ENCODE results near the gene INF2.

INF2 gene

DNA sequence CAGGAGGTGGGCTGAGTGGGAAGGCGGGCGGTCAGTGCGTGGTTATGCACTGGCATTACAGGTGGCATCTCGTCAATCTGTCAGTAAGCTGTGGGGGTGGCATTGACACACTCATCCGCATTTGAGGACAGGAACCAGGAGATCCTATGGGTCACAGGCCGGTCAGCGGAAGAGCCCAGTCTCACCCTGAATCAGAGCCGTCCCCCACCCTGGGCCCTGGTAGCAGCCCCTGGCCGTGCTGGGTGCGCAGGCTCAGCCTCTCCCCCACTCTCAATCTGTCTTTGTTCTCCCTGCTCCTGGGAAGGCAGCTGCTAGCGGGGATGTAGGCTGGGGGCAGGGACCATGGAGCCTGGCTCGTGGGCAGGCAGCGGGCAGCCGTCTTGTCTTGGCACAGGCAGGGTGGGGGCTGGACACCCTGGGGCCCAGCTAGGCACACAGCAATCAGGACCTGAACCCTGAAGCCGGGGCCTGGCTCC lies 5.1 kb downstream of the INF2 start:
- Histone ChIP-seq H3K27ac (ENCODE audit: low read length) (no peak overlapping the region), H3K4me3 (ENCODE audit: low read length) (no peak overlapping the region)

GRCh38 chr14:104694991-104695659 lies 5.7 kb downstream of the INF2 start:
- no peak overlapping the region for H3K9ac ChIP-seq (ENCODE audit: low read depth, low read length)
- H3K27me3 ChIP-seq (ENCODE audit: insufficient read depth, low read length) = no peaks in the 10 kb centered on the region; the same call in 1 of the 2 replicates
- no peaks in the 10 kb centered on the region for H3K36me3 ChIP-seq (ENCODE audit: insufficient read depth, low read depth, low read length)
- no peaks in the 10 kb centered on the region for H3K9me3 ChIP-seq (ENCODE audit: insufficient read depth, low read depth, low read length)
- no peak overlapping the region for H3K4me3 ChIP-seq (ENCODE audit: low read length)
- no peak overlapping the region for H3K27ac ChIP-seq (ENCODE audit: low read length)
- H3K4me1 ChIP-seq (ENCODE audit: insufficient read depth, low read length) = peaks cover 14% of the 10 kb centered on the region

More for the DNA sequence above, 5.1 kb downstream of the INF2 start:
- Histone ChIP-seq H3K27me3 (ENCODE audit: insufficient read depth, low read length) (no peaks in the 10 kb centered on the region; the same call in 1 of the 2 replicates), H3K9ac (ENCODE audit: low read depth, low read length) (no peak overlapping the region; the same call in 1 of the 2 replicates), H3K4me1 (ENCODE audit: insufficient read depth, low read length) (peaks cover 14% of the 10 kb centered on the region), H3K9me3 (ENCODE audit: insufficient read depth, low read depth, low read length) (no peaks in the 10 kb centered on the region), H3K36me3 (ENCODE audit: insufficient read depth, low read depth, low read length) (no peaks in the 10 kb centered on the region)

- H3K9ac ChIP-seq (ENCODE audit: low read depth, low read length) = no peak overlapping the region
- no peaks in the 10 kb centered on the region for H3K9me3 ChIP-seq (ENCODE audit: insufficient read depth, low read depth, low read length)
- H3K4me3 ChIP-seq (ENCODE audit: low read length) = no peak overlapping the region
- H3K27me3 ChIP-seq (ENCODE audit: insufficient read depth, low read length) = no peaks in the 10 kb centered on the region
- H3K4me1 ChIP-seq (ENCODE audit: insufficient read depth, low read length) = peaks cover 18% of the 10 kb centered on the region
- no peaks in the 10 kb centered on the region for H3K36me3 ChIP-seq (ENCODE audit: insufficient read depth, low read depth, low read length)
- H3K27ac ChIP-seq (ENCODE audit: low read length) = no peak overlapping the region
Measured at GRCh38 chr14:104695660-104696000, 6.2 kb downstream of the INF2 start.

- no peak overlapping the region for H3K9ac ChIP-seq (ENCODE audit: low read depth, low read length)
- peaks cover 5% of the 10 kb centered on the region; the same call in 1 of the 2 replicates for H3K36me3 ChIP-seq (ENCODE audit: insufficient read depth, low read depth, low read length)
- no peak overlapping the region for H3K27ac ChIP-seq (ENCODE audit: low read length)
- H3K4me1 ChIP-seq (ENCODE audit: insufficient read depth, low read length) = peaks cover 18% of the 10 kb centered on the region
- H3K27me3 ChIP-seq (ENCODE audit: insufficient read depth, low read length) = no peaks in the 10 kb centered on the region; the same call in 1 of the 2 replicates
- H3K4me3 ChIP-seq (ENCODE audit: low read length) = no peak overlapping the region
- H3K9me3 ChIP-seq (ENCODE audit: insufficient read depth, low read depth, low read length) = no peaks in the 10 kb centered on the region
Measured at GRCh38 chr14:104696671-104697316, 7.4 kb downstream of the INF2 start.

- H3K9me3 ChIP-seq (ENCODE audit: insufficient read depth, low read depth, low read length) = no peaks in the 10 kb centered on the region
- H3K36me3 ChIP-seq (ENCODE audit: insufficient read depth, low read depth, low read length) = peaks cover 7% of the 10 kb centered on the region; the same call in 1 of the 2 replicates
- no peak overlapping the region for H3K4me3 ChIP-seq (ENCODE audit: low read length)
- H3K4me1 ChIP-seq (ENCODE audit: insufficient read depth, low read length) = peaks cover 18% of the 10 kb centered on the region
- H3K27ac ChIP-seq (ENCODE audit: low read length) = no peak overlapping the region
- no peak overlapping the region for H3K9ac ChIP-seq (ENCODE audit: low read depth, low read length)
- H3K27me3 ChIP-seq (ENCODE audit: insufficient read depth, low read length) = no peaks in the 10 kb centered on the region; the same call in 1 of the 2 replicates
Measured at GRCh38 chr14:104697317-104697703, 7.9 kb downstream of the INF2 start.

DNA sequence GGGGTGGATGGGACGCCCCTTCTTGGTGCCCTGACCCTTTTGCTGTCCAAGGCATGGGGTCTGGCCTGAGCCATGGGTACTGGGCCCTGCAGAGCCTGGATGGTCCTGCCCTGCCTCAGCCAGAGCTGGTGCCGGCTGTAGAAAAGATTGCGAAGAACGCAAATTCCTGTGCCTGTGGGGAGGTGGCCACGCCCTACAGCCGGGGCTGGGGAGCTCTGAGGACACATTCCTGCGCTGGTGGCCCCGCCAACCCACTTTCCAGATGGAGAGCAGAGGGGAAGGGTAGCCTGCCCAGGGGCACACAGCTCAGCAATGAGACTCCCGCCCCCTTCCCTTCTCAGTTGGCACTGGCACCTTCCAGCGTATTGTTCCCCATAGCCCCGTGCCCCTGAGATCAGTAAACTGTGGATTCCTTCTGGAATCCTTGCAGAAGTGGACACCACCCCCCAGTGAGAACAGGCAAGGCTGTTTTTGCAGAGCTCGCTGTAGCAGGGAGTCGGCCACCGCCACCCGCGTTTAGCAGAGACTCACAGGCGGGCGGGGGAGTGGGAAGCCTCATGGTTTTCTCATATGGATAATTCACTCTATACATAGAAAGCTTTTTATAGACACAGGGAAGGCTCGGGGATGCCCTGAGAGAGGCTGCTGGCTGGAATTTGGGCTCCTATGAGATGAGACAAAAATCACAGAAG lies 8.6 kb downstream of the INF2 start:
- Histone ChIP-seq H3K4me1 (ENCODE audit: insufficient read depth, low read length) (peaks cover 18% of the 10 kb centered on the region), H3K9ac (ENCODE audit: low read depth, low read length) (no peak overlapping the region), H3K27me3 (ENCODE audit: insufficient read depth, low read length) (no peaks in the 10 kb centered on the region; the same call in 1 of the 2 replicates), H3K27ac (ENCODE audit: low read length) (no peak overlapping the region), H3K9me3 (ENCODE audit: insufficient read depth, low read depth, low read length) (no peaks in the 10 kb centered on the region), H3K36me3 (ENCODE audit: insufficient read depth, low read depth, low read length) (peaks cover 7% of the 10 kb centered on the region; the same call in 1 of the 2 replicates), H3K4me3 (ENCODE audit: low read length) (no peak overlapping the region)

DNA sequence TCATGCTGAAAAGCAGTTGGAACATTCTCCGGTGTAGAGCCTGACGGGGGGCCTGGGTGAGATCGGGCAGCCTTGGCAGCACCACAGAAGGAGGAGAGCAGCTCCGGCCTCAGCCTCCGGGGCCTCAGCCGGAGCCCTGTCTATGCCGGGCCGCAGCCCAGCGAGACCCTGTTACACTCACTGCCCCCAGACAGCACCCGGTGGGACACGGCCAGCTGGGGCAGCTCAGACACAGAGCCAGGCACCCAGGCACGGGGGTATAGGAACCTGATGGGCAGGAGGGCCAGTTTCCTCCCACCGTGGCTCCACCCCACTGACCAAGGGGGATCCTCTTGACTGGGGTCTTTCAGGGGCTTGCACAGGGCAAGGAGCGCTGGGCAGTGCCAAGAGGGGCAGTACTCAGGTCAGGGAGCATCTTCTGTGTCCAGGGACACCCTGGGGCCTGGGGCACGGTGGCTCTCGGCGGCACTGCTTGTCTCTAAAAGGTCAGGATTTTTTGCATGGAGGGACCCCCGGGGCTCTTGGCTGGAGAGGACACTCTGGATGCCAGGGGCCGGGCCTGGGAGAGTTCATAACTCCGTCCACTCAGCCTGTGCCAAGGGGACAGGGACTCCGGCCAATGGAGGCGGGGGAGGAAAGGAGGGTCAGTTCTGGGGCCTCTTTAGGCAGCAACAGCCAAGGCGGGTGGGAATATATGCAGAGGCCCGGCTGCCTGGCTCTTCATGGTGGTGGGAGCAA lies 9.4 kb downstream of the INF2 start:
- H3K36me3 ChIP-seq (ENCODE audit: insufficient read depth, low read depth, low read length) = peaks cover 13% of the 10 kb centered on the region
- no peak overlapping the region for H3K9ac ChIP-seq (ENCODE audit: low read depth, low read length)
- H3K27ac ChIP-seq (ENCODE audit: low read length) = no peak overlapping the region
- H3K9me3 ChIP-seq (ENCODE audit: insufficient read depth, low read depth, low read length) = peaks cover 3% of the 10 kb centered on the region; the same call in 1 of the 2 replicates
- peaks cover 18% of the 10 kb centered on the region for H3K4me1 ChIP-seq (ENCODE audit: insufficient read depth, low read length)
- no peak overlapping the region for H3K4me3 ChIP-seq (ENCODE audit: low read length)
- no peaks in the 10 kb centered on the region; the same call in 1 of the 2 replicates for H3K27me3 ChIP-seq (ENCODE audit: insufficient read depth, low read length)

DNA sequence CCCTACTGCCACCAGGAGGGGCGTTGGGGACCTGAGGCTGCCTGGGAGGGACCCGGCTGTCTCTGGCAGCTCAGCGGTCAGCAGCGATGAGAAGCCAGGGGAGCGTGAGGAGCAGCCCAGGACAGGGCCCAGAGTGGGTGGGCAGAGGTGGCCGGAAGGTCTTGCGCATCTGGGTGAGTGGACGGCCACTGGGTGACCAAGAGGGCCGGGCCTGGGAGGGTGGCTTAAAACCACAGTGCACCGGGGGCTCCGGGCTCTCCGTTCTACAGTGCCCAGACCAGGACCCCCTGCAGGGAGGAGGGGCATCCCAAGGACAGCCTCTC lies 10.0 kb downstream of the INF2 start:
- Histone ChIP-seq H3K4me1 (ENCODE audit: insufficient read depth, low read length) (peaks cover 15% of the 10 kb centered on the region), H3K9ac (ENCODE audit: low read depth, low read length) (no peak overlapping the region), H3K27me3 (ENCODE audit: insufficient read depth, low read length) (no peaks in the 10 kb centered on the region; the same call in 1 of the 2 replicates), H3K4me3 (ENCODE audit: low read length) (no peak overlapping the region), H3K9me3 (ENCODE audit: insufficient read depth, low read depth, low read length) (peaks cover 8% of the 10 kb centered on the region), H3K27ac (ENCODE audit: low read length) (no peak overlapping the region), H3K36me3 (ENCODE audit: insufficient read depth, low read depth, low read length) (peaks cover 19% of the 10 kb centered on the region)

- peaks cover 14% of the 10 kb centered on the region for H3K9me3 ChIP-seq (ENCODE audit: insufficient read depth, low read depth, low read length)
- H3K36me3 ChIP-seq (ENCODE audit: insufficient read depth, low read depth, low read length) = peaks cover 26% of the 10 kb centered on the region
- peaks cover 7% of the 10 kb centered on the region for H3K4me1 ChIP-seq (ENCODE audit: insufficient read depth, low read length)
- H3K9ac ChIP-seq (ENCODE audit: low read depth, low read length) = no peak overlapping the region; the same call in 1 of the 2 replicates
- H3K27ac ChIP-seq (ENCODE audit: low read length) = no peak overlapping the region
- no peak overlapping the region for H3K4me3 ChIP-seq (ENCODE audit: low read length)
- H3K27me3 ChIP-seq (ENCODE audit: insufficient read depth, low read length) = no peaks in the 10 kb centered on the region; the same call in 1 of the 2 replicates
Measured at GRCh38 chr14:104700225-104700651, 10.8 kb downstream of the INF2 start.

- no peaks in the 10 kb centered on the region; the same call in 1 of the 2 replicates for H3K27me3 ChIP-seq (ENCODE audit: insufficient read depth, low read length)
- H3K36me3 ChIP-seq (ENCODE audit: insufficient read depth, low read depth, low read length) = peaks cover 26% of the 10 kb centered on the region
- no peak overlapping the region; the same call in 1 of the 2 replicates for H3K4me3 ChIP-seq (ENCODE audit: low read length)
- H3K9me3 ChIP-seq (ENCODE audit: insufficient read depth, low read depth, low read length) = peaks cover 14% of the 10 kb centered on the region
- peaks cover 7% of the 10 kb centered on the region for H3K4me1 ChIP-seq (ENCODE audit: insufficient read depth, low read length)
- H3K27ac ChIP-seq (ENCODE audit: low read length) = no peak overlapping the region
- no peak overlapping the region; the same call in 1 of the 2 replicates for H3K9ac ChIP-seq (ENCODE audit: low read depth, low read length)
Measured at GRCh38 chr14:104700747-104701217, 11.4 kb downstream of the INF2 start.

All from iPS-20b (cell line).